IPS-18a (cell line): ENCODE measurements around the gene CFAP97.
"Not testable (repeated sequence)": the region's sequence is repeated elsewhere in the genome, so short reads cannot be mapped to it uniquely, and the experiment has no call there.

Experiments
- H3K27ac ChIP-seq: one replicate; pipeline ENCODE4 v1.5.1; 2013; ENCODE audit warnings: low read length
- H3K27me3 ChIP-seq: one replicate; pipeline ENCODE4 v1.6.1; 2013; ENCODE audit warnings: mild to moderate bottlenecking, low read length; ENCODE audit not compliant: control insufficient read depth, insufficient read depth
- H3K36me3 ChIP-seq: one replicate; pipeline ENCODE4 v1.6.1; 2013; ENCODE audit warnings: low read depth, low read length; ENCODE audit not compliant: control insufficient read depth
- H3K4me1 ChIP-seq: one replicate; pipeline ENCODE4 v1.6.1; 2013; ENCODE audit warnings: low read depth, low read length; ENCODE audit not compliant: control insufficient read depth
- H3K4me3 ChIP-seq: one replicate; pipeline ENCODE4 v1.5.1; 2013; ENCODE audit warnings: low read length
- H3K9ac ChIP-seq: one replicate; pipeline ENCODE4 v1.6.1; 2013; ENCODE audit warnings: mild to moderate bottlenecking, low read length, moderate library complexity
- H3K9me3 ChIP-seq: one replicate; pipeline ENCODE4 v1.6.1; 2013; ENCODE audit warnings: low read depth, low read length; ENCODE audit not compliant: control insufficient read depth

CFAP97 gene

GRCh38 chr4:185128272-185129119 is 75.3 kb downstream of the CFAP97 start:
- H3K4me3 ChIP-seq: peak overlapping the region; percentile 73

GRCh38 chr4:185127021-185127925 is 76.5 kb downstream of the CFAP97 start:
- Histone ChIP-seq H3K9me3 (no peaks in the 10 kb centered on the region), H3K4me1 (no peaks in the 10 kb centered on the region), H3K36me3 (no peaks in the 10 kb centered on the region), H3K9ac (peak overlapping the region; percentile 30), H3K27me3 (peaks cover 30% of the 10 kb centered on the region), H3K27ac (no peak overlapping the region), H3K4me3 (peak overlapping the region; percentile 73)

More at GRCh38 chr4:185128272-185129119, 75.3 kb downstream of the CFAP97 start:
- no peak overlapping the region for H3K27ac ChIP-seq
- H3K9ac ChIP-seq: peak overlapping the region; percentile 32
- no peaks in the 10 kb centered on the region for H3K4me1 ChIP-seq
- no peaks in the 10 kb centered on the region for H3K9me3 ChIP-seq
- H3K27me3 ChIP-seq: peaks cover 30% of the 10 kb centered on the region
- no peaks in the 10 kb centered on the region for H3K36me3 ChIP-seq

- Histone ChIP-seq H3K9ac (no peak overlapping the region), H3K36me3 (no peaks in the 10 kb centered on the region), H3K4me1 (peaks cover 11% of the 10 kb centered on the region)
Observed at GRCh38 chr4:185124006-185124405, 79.8 kb downstream of the CFAP97 start.

GRCh38 chr4:185122681-185123345 is 81.0 kb downstream of the CFAP97 start:
- Histone ChIP-seq H3K27me3 (peaks cover 13% of the 10 kb centered on the region), H3K4me3 (no peak overlapping the region), H3K27ac (no peak overlapping the region), H3K9me3 (no peaks in the 10 kb centered on the region), H3K4me1 (peaks cover 11% of the 10 kb centered on the region), H3K36me3 (no peaks in the 10 kb centered on the region), H3K9ac (no peak overlapping the region)

More at GRCh38 chr4:185124006-185124405, 79.8 kb downstream of the CFAP97 start:
- no peaks in the 10 kb centered on the region for H3K9me3 ChIP-seq
- no peak overlapping the region for H3K27ac ChIP-seq
- peaks cover 24% of the 10 kb centered on the region for H3K27me3 ChIP-seq
- no peak overlapping the region for H3K4me3 ChIP-seq

- Histone ChIP-seq H3K9ac (no peak overlapping the region), H3K27ac (no peak overlapping the region)
Observed at GRCh38 chr4:185120631-185120946, 83.2 kb downstream of the CFAP97 start.

GRCh38 chr4:185119927-185120630 is 83.7 kb downstream of the CFAP97 start:
- Histone ChIP-seq H3K9ac (no peak overlapping the region), H3K9me3 (no peaks in the 10 kb centered on the region), H3K4me1 (peaks cover 18% of the 10 kb centered on the region), H3K4me3 (no peak overlapping the region), H3K36me3 (no peaks in the 10 kb centered on the region), H3K27ac (no peak overlapping the region), H3K27me3 (no peaks in the 10 kb centered on the region)

More at GRCh38 chr4:185120631-185120946, 83.2 kb downstream of the CFAP97 start:
- no peaks in the 10 kb centered on the region for H3K9me3 ChIP-seq
- H3K36me3 ChIP-seq: no peaks in the 10 kb centered on the region
- no peaks in the 10 kb centered on the region for H3K27me3 ChIP-seq
- peaks cover 18% of the 10 kb centered on the region for H3K4me1 ChIP-seq
- H3K4me3 ChIP-seq: no peak overlapping the region

GRCh38 chr4:185119467-185119866 is 84.3 kb downstream of the CFAP97 start:
- peaks cover 18% of the 10 kb centered on the region for H3K4me1 ChIP-seq
- not testable (repeated sequence) for H3K27me3 ChIP-seq, H3K4me3 ChIP-seq, H3K36me3 ChIP-seq, H3K27ac ChIP-seq, H3K9me3 ChIP-seq, H3K9ac ChIP-seq

GRCh38 chr4:185118876-185119275 is 84.9 kb downstream of the CFAP97 start:
- no peak overlapping the region for H3K9ac ChIP-seq
- H3K36me3 ChIP-seq: no peaks in the 10 kb centered on the region
- H3K27me3 ChIP-seq: no peaks in the 10 kb centered on the region
- H3K4me3 ChIP-seq: no peak overlapping the region
- H3K9me3 ChIP-seq: no peaks in the 10 kb centered on the region
- H3K4me1 ChIP-seq: peaks cover 18% of the 10 kb centered on the region
- H3K27ac ChIP-seq: no peak overlapping the region

GRCh38 chr4:185117300-185117934 is 86.4 kb downstream of the CFAP97 start:
- H3K9ac ChIP-seq: no peak overlapping the region
- H3K4me3 ChIP-seq: no peak overlapping the region
- H3K27me3 ChIP-seq: no peaks in the 10 kb centered on the region
- H3K36me3 ChIP-seq: no peaks in the 10 kb centered on the region
- peaks cover 18% of the 10 kb centered on the region for H3K4me1 ChIP-seq
- H3K9me3 ChIP-seq: no peaks in the 10 kb centered on the region
- H3K27ac ChIP-seq: no peak overlapping the region

GRCh38 chr4:185115827-185116232 is 88.0 kb downstream of the CFAP97 start:
- H3K9me3 ChIP-seq: no peaks in the 10 kb centered on the region
- H3K36me3 ChIP-seq: no peaks in the 10 kb centered on the region
- H3K27ac ChIP-seq: no peak overlapping the region
- H3K4me1 ChIP-seq: peaks cover 18% of the 10 kb centered on the region
- no peak overlapping the region for H3K4me3 ChIP-seq
- H3K27me3 ChIP-seq: no peaks in the 10 kb centered on the region
- no peak overlapping the region for H3K9ac ChIP-seq
